ENCODE data around the gene CELF2.

DNA sequence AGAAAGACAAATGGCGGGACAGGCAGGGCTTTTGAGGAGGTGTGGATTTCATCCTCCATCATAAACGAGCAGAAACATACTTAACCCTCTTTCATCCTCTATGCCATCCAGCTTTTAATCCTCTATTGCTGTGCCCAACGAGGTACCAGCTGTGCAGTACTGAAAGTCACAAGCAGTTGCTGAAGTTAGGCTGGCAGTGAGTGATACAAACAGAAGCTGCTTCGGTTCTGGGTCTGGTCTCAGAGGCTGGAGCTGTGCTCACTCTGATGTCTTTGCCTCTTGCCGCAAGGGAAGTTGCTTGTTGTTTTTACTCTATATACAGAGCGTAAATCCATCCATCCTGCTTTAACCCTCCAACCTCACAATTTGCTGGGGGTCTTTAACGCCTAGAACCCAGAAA, 235.2 kb downstream of the CELF2 start:
- no peak for TF ChIP-seq EZH2 (IDR thresholded peaks at IDR 0.05; ENCODE audit: insufficient read depth, poor library complexity, severe bottlenecking)
- TF ChIP-seq EZH2phosphoT487 (IDR thresholded peaks at IDR 0.05; ENCODE audit: insufficient read depth, low read depth), result no peak

Measured in GM23248 (cell line).